ENCODE results near the gene DNAJC11.

The DNAJC11 gene

GRCh38 chr1:6596351-6596750, 105.3 kb downstream of the DNAJC11 start:
- no peak for TF ChIP-seq JUND (IDR thresholded peaks at IDR 0.05; ENCODE audit: low read depth)
- in situ Hi-C loops (cut with HindIII; ENCODE audit: low pct_unique_long_range_greater_than_20kb, low sequenced_read_pairs) = no loop called here
- no peak for DNase-seq (ENCODE audit: low read depth in 1 of 2, low spot score in 1 of 2)

GRCh38 chr1:6594977-6595740, 106.5 kb downstream of the DNAJC11 start:
- in situ Hi-C loops (cut with HindIII; ENCODE audit: low pct_unique_long_range_greater_than_20kb, low sequenced_read_pairs) = no loop called here
- no peak for DNase-seq (ENCODE audit: low read depth in 1 of 2, low spot score in 1 of 2)
- TF ChIP-seq JUND (IDR thresholded peaks at IDR 0.05; ENCODE audit: low read depth) = no peak

- no peak for TF ChIP-seq JUND (IDR thresholded peaks at IDR 0.05; ENCODE audit: low read depth)
- no peak for DNase-seq (ENCODE audit: low read depth in 1 of 2, low spot score in 1 of 2)
- in situ Hi-C loops (cut with HindIII; ENCODE audit: low pct_unique_long_range_greater_than_20kb, low sequenced_read_pairs) = no loop called here
Measured at GRCh38 chr1:6593810-6594209, 107.8 kb downstream of the DNAJC11 start.

GRCh38 chr1:6592865-6593593, 108.6 kb downstream of the DNAJC11 start:
- in situ Hi-C loops (cut with HindIII; ENCODE audit: low pct_unique_long_range_greater_than_20kb, low sequenced_read_pairs) = no loop called here
- no peak for DNase-seq (ENCODE audit: low read depth in 1 of 2, low spot score in 1 of 2)
- TF ChIP-seq JUND (IDR thresholded peaks at IDR 0.05; ENCODE audit: low read depth) = no peak

GRCh38 chr1:6592441-6592840, 109.2 kb downstream of the DNAJC11 start:
- no peak for DNase-seq (ENCODE audit: low read depth in 1 of 2, low spot score in 1 of 2)
- TF ChIP-seq JUND (IDR thresholded peaks at IDR 0.05; ENCODE audit: low read depth) = no peak
- in situ Hi-C loops (cut with HindIII; ENCODE audit: low pct_unique_long_range_greater_than_20kb, low sequenced_read_pairs) = no loop called here

- no peak for TF ChIP-seq JUND (IDR thresholded peaks at IDR 0.05; ENCODE audit: low read depth)
- no peak for DNase-seq (ENCODE audit: low read depth in 1 of 2, low spot score in 1 of 2)
- in situ Hi-C loops (cut with HindIII; ENCODE audit: low pct_unique_long_range_greater_than_20kb, low sequenced_read_pairs) = no loop called here
Measured at GRCh38 chr1:6591644-6592043, 110.0 kb downstream of the DNAJC11 start.

GRCh38 chr1:6591222-6591621, 110.4 kb downstream of the DNAJC11 start:
- no peak for DNase-seq (ENCODE audit: low read depth in 1 of 2, low spot score in 1 of 2)
- in situ Hi-C loops (cut with HindIII; ENCODE audit: low pct_unique_long_range_greater_than_20kb, low sequenced_read_pairs) = no loop called here
- TF ChIP-seq JUND (IDR thresholded peaks at IDR 0.05; ENCODE audit: low read depth) = no peak

GRCh38 chr1:6590046-6590445, 111.6 kb downstream of the DNAJC11 start:
- no peak for DNase-seq (ENCODE audit: low read depth in 1 of 2, low spot score in 1 of 2)
- TF ChIP-seq JUND (IDR thresholded peaks at IDR 0.05; ENCODE audit: low read depth) = no peak
- in situ Hi-C loops (cut with HindIII; ENCODE audit: low pct_unique_long_range_greater_than_20kb, low sequenced_read_pairs) = no loop called here

GRCh38 chr1:6588893-6589520, 112.6 kb downstream of the DNAJC11 start:
- in situ Hi-C loops (cut with HindIII; ENCODE audit: low pct_unique_long_range_greater_than_20kb, low sequenced_read_pairs) = no loop called here
- DNase-seq (ENCODE audit: low read depth in 1 of 2, low spot score in 1 of 2) = no peak
- no peak for TF ChIP-seq JUND (IDR thresholded peaks at IDR 0.05; ENCODE audit: low read depth)

- TF ChIP-seq JUND (IDR thresholded peaks at IDR 0.05; ENCODE audit: low read depth) = no peak
- in situ Hi-C loops (cut with HindIII; ENCODE audit: low pct_unique_long_range_greater_than_20kb, low sequenced_read_pairs) = no loop called here
- DNase-seq (ENCODE audit: low read depth in 1 of 2, low spot score in 1 of 2) = no peak
Measured at GRCh38 chr1:6588128-6588892, 113.3 kb downstream of the DNAJC11 start.

- in situ Hi-C loops (cut with HindIII; ENCODE audit: low pct_unique_long_range_greater_than_20kb, low sequenced_read_pairs) = no loop called here
- no peak for DNase-seq (ENCODE audit: low read depth in 1 of 2, low spot score in 1 of 2)
- no peak for TF ChIP-seq JUND (IDR thresholded peaks at IDR 0.05; ENCODE audit: low read depth)
Measured at GRCh38 chr1:6587261-6588005, 114.2 kb downstream of the DNAJC11 start.

GRCh38 chr1:6586404-6586816, 115.2 kb downstream of the DNAJC11 start:
- no peak for DNase-seq (ENCODE audit: low read depth in 1 of 2, low spot score in 1 of 2)
- no peak for TF ChIP-seq JUND (IDR thresholded peaks at IDR 0.05; ENCODE audit: low read depth)
- in situ Hi-C loops (cut with HindIII; ENCODE audit: low pct_unique_long_range_greater_than_20kb, low sequenced_read_pairs) = no loop called here
